CD4-positive, alpha-beta T cell (primary cell): ENCODE results near the gene CHST6. TPM values are rescaled to one million over a fixed set of nuclear protein-coding genes. Genes with fewer than 3 reads are reported as not detected.

Source experiments
- ATAC-seq: fragments of 200-7000 bp; cut with Tn5 transposase; one replicate; pipeline ENCODE4 v1.10.0; 2022; ENCODE audit warnings: mild to moderate bottlenecking; ENCODE audit not compliant: poor library complexity
- CTCF ChIA-PET: fragments of 350-600 bp; sonication (Branson Sonifier 250); formaldehyde crosslinking; loops from one replicate; lab custom pipeline; 2021; ENCODE audit warnings: antibody characterized with exemption, inconsistent platforms; lab: Charles Lee
- POLR2A ChIA-PET: fragments of 350-600 bp; sonication (Branson Sonifier 250); formaldehyde crosslinking; loops from one replicate; lab custom pipeline; 2021; ENCODE audit warnings: antibody characterized with exemption, inconsistent platforms; lab: Charles Lee
- DNase-seq, 14 experiments: peaks; one replicate each; pipeline ENCODE4 v3.0.0-alpha.2; 2013 to 2020; ENCODE audit warnings: mixed read lengths in 2 of 14
- H3K27ac ChIP-seq, 2 donors: one replicate each; pipeline versions ENCODE4 v1.5.1 to v1.7.0; 2013; ENCODE audit warnings: low read length in 2 of 2, low read depth in 1 of 2, mild to moderate bottlenecking in 1 of 2
- H3K27me3 ChIP-seq, 2 experiments: 1 replicate in 1 of 2; 2 replicates in 1 of 2; pipeline versions ENCODE4 v1.6.1 to v1.7.0; 2013; ENCODE audit warnings: low read length in 2 of 2, control low read depth in 1 of 2, mild to moderate bottlenecking in 1 of 2, moderate library complexity in 1 of 2; ENCODE audit not compliant: insufficient read depth in 2 of 2, control insufficient read depth in 1 of 2
- H3K36me3 ChIP-seq: one replicate; pipeline ENCODE4 v1.6.1; 2013; ENCODE audit warnings: low read length, control low read depth; ENCODE audit not compliant: insufficient read depth
- H3K4me1 ChIP-seq: one replicate; pipeline ENCODE4 v1.6.1; 2013; ENCODE audit warnings: low read length, control low read depth; ENCODE audit not compliant: insufficient read depth
- H3K4me3 ChIP-seq: one replicate; pipeline ENCODE4 v1.5.1; 2013; ENCODE audit warnings: mild to moderate bottlenecking, low read length, moderate library complexity
- H3K9me3 ChIP-seq, 2 experiments: 1 replicate in 1 of 2; 2 replicates in 1 of 2; pipeline versions ENCODE4 v1.6.1 to v1.7.0; 2013; ENCODE audit warnings: low read length in 2 of 2, mild to moderate bottlenecking in 2 of 2, control low read depth in 1 of 2, moderate library complexity in 1 of 2; ENCODE audit not compliant: control insufficient read depth in 1 of 2, insufficient read depth in 1 of 2
- H3K27ac Mint-ChIP-seq: one replicate; pipeline ENCODE4 v1.8.0; 2020; ENCODE audit warnings: mixed read lengths
- H3K27me3 Mint-ChIP-seq: one replicate; pipeline ENCODE4 v1.8.0; 2021; ENCODE audit warnings: mixed read lengths
- H3K36me3 Mint-ChIP-seq: one replicate; pipeline ENCODE4 v1.8.0; 2021; ENCODE audit warnings: low read depth, mixed read lengths
- H3K4me1 Mint-ChIP-seq: one replicate; pipeline ENCODE4 v1.8.0; 2021; ENCODE audit warnings: low read depth, mixed read lengths
- H3K4me3 Mint-ChIP-seq: one replicate; pipeline ENCODE4 v1.8.0; 2020; ENCODE audit warnings: mild to moderate bottlenecking, mixed read lengths
- H3K9me3 Mint-ChIP-seq: one replicate; pipeline ENCODE4 v1.8.0; 2020; ENCODE audit warnings: mixed read lengths
- intact Hi-C, 2 experiments: fragments of 100-400 bp; cut with DNase I in 1 of 2; cut with micrococcal nuclease in 1 of 2; formaldehyde crosslinking; loops; one replicate each; pipeline versions ENCODE4 v1.15.1 to v1.9.0; 2023 to 2025; cut with DNase I, micrococcal nuclease
- total RNA-seq, 174 experiments: library from RNA in 2 of 174; stranded (reverse) in 2 of 174; gene quantifications; one replicate each; pipeline ENCODE4 v1.2.3 and lab custom pipeline; 2021 to 2026
- TF ChIP-seq, protein P1 (sequence below): fragments of 200-600 bp; IDR thresholded peaks from one replicate; pipeline ENCODE4 v1.8.0; 2022; ENCODE audit warnings: antibody characterized with exemption, mild to moderate bottlenecking

CHST6 gene
- total RNA-seq, 2 experiments from 2014 or later = not detected

DNA sequence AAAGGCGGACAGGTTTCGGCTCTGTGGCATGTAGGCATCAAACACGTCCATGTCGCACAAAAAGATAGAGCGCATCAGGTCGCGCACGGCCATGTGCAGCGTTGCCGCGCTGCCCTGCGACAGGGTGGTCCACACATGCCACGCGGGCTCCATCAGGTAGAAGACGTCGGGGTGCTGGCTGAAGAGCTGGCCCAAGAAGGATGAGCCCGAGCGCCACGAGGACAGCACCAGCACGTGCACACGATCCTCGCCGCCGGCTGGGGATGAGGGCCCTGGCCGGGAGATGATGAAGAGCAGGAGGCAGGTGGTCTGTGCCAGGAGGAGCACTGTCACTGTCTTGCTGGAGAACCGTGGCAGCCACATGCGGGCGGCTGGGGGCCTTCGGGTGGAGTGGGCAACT lies 34.7 kb upstream of the CHST6 start:
- ChIA-PET CTCF (no interaction called here), POLR2A (no interaction called here)
- intact Hi-C loops = no loop called here
- no peaks in the 10 kb centered on the region for H3K4me1 Mint-ChIP-seq
- TF ChIP-seq, protein P1, sequence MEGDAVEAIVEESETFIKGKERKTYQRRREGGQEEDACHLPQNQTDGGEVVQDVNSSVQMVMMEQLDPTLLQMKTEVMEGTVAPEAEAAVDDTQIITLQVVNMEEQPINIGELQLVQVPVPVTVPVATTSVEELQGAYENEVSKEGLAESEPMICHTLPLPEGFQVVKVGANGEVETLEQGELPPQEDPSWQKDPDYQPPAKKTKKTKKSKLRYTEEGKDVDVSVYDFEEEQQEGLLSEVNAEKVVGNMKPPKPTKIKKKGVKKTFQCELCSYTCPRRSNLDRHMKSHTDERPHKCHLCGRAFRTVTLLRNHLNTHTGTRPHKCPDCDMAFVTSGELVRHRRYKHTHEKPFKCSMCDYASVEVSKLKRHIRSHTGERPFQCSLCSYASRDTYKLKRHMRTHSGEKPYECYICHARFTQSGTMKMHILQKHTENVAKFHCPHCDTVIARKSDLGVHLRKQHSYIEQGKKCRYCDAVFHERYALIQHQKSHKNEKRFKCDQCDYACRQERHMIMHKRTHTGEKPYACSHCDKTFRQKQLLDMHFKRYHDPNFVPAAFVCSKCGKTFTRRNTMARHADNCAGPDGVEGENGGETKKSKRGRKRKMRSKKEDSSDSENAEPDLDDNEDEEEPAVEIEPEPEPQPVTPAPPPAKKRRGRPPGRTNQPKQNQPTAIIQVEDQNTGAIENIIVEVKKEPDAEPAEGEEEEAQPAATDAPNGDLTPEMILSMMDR = no peak
- no peaks in the 10 kb centered on the region for H3K27me3 Mint-ChIP-seq
- H3K4me3 Mint-ChIP-seq = no peak overlapping the region
- no peak for DNase-seq
- H3K9me3 ChIP-seq = peaks cover 0 to 6% of the 10 kb centered on the region in 2 experiments
- no peaks in the 10 kb centered on the region for H3K9me3 Mint-ChIP-seq
- ATAC-seq = no peak
- no peaks in the 10 kb centered on the region for H3K36me3 Mint-ChIP-seq
- H3K4me3 ChIP-seq = no peak overlapping the region
- H3K27me3 ChIP-seq = no peaks in the 10 kb centered on the region
- H3K27ac Mint-ChIP-seq = no peak overlapping the region
- no peaks in the 10 kb centered on the region for H3K4me1 ChIP-seq
- H3K27ac ChIP-seq = no peak overlapping the region
- no peaks in the 10 kb centered on the region for H3K36me3 ChIP-seq

GRCh38 chr16:75529056-75529905 lies 34.0 kb upstream of the CHST6 start:
- ATAC-seq (no peak), DNase-seq (no peak)
- no peaks in the 10 kb centered on the region for H3K27me3 Mint-ChIP-seq
- H3K27ac Mint-ChIP-seq = no peak overlapping the region
- no peaks in the 10 kb centered on the region for H3K9me3 Mint-ChIP-seq
- no peak overlapping the region for H3K4me3 Mint-ChIP-seq
- H3K27ac ChIP-seq = no peak overlapping the region
- H3K9me3 ChIP-seq = peaks cover 0 to 6% of the 10 kb centered on the region in 2 experiments
- TF ChIP-seq, protein P1 = no peak
- H3K4me1 Mint-ChIP-seq = no peaks in the 10 kb centered on the region
- CTCF ChIA-PET = no interaction called here
- H3K4me1 ChIP-seq = no peaks in the 10 kb centered on the region
- intact Hi-C loops = no loop called here
- POLR2A ChIA-PET = no interaction called here
- no peaks in the 10 kb centered on the region for H3K36me3 ChIP-seq
- H3K4me3 ChIP-seq = no peak overlapping the region
- no peaks in the 10 kb centered on the region for H3K27me3 ChIP-seq
- H3K36me3 Mint-ChIP-seq = no peaks in the 10 kb centered on the region

DNA sequence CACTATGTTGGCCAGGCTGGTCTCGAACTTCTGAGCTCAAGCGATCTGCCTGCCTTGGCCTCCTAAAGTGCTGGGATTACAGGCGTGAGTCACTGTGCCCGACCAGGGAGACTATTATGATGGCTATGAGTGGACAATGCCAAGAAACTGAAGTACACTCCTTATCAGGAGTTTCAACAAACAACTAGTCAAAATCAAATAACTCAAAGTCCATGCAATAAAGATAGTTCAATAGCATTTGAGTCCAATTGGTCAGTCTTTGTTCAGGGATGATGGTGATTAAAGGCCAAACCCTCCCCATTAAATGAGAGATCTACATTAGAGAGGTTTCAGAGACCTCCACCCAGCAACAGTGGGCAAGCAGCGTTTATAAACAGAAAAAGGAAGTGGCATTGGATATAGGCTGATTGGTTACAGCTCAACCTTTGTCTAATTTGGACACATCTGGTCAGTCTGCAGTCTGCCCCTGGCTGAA lies 32.6 kb upstream of the CHST6 start:
- Histone ChIP-seq H3K4me1 (no peaks in the 10 kb centered on the region), H3K36me3 (no peaks in the 10 kb centered on the region), H3K9me3 (peaks cover 0 to 6% of the 10 kb centered on the region in 2 experiments), H3K27ac (no peak overlapping the region), H3K27me3 (no peaks in the 10 kb centered on the region), H3K4me3 (no peak overlapping the region)
- ATAC-seq = no peak
- TF ChIP-seq, protein P1 = no peak
- intact Hi-C loops = no loop called here
- Mint-ChIP-seq H3K27me3 (no peaks in the 10 kb centered on the region), H3K4me3 (no peak overlapping the region), H3K9me3 (no peaks in the 10 kb centered on the region), H3K36me3 (no peaks in the 10 kb centered on the region), H3K27ac (no peak overlapping the region), H3K4me1 (no peaks in the 10 kb centered on the region)
- DNase-seq = no peak
- CTCF ChIA-PET = no interaction called here
- POLR2A ChIA-PET = no interaction called here
